Measurements from ENCODE around the gene FGFBP3.

Gene FGFBP3, protein sequence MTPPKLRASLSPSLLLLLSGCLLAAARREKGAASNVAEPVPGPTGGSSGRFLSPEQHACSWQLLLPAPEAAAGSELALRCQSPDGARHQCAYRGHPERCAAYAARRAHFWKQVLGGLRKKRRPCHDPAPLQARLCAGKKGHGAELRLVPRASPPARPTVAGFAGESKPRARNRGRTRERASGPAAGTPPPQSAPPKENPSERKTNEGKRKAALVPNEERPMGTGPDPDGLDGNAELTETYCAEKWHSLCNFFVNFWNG

DNA sequence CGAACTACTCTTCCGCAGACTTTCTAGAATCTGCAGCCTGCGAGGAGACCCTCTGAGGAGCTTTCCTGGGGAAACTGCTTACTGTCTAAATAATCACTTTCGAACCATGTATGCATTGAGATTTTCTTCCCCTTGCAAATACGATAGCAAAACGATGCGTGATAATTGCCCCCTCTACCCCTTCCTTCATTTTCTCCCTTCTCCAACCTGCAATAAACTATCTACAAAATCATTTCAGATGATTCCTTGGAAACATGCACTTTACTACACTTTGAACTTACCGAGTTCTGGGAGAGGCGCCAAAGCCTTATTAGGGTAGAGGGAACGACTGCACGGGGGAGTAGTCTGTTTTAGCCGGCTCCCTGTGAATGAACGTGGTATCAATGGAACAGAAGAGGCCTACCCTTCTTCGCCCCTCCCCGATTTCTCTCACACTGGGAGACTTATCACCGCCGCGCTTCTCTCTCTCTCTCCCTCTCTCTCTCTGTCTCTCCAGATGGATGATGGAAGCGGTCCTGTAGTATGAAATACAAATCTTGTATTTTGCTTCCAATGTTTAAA lies at the start of gene FGFBP3:
TSS of gene FGFBP3 (minus strand) at position 370 of the 561 bp plus-strand sequence. CDS start 517 bp downstream, outside the sequence.
- DNase-seq = peak; percentile 72

DNA sequence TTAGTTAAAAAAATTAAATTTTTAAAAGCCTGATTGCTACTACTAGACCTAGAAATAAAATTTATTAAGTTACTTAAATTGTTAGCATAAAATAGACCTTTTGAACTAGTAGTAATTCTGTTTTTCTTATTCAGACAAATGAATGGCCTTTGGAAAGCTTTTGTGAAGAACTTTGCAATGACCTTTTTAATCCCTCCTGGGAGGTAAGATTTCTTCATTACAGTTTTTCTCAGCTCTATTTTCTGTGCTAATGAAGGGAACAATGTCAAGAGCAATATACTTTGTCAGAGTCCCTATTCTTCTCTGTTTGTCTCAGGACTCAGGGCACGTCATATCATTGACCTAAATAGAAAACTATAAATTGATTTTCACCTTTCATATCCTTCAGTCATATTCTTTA lies 47.8 kb upstream of the FGFBP3 start:
- no peak for DNase-seq

DNA sequence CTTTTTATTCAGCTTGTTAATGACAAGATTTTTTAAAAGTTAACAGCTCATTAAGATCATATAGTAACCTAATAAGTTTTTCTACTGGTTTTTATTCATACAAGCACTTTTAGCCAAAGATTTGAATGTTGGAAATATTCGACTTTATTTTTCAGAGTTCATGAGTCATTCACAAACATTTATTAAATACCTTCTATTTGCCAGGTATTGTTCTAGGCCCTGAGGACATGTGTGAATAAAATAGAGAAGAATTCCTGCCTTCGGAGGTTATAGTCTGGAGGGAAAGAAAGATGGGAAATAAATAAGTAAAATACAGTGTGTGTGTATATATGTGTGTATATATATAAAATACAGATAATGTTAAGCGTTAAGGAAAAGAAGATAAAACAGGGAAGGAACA lies 45.8 kb upstream of the FGFBP3 start:
- DNase-seq = no peak

DNA sequence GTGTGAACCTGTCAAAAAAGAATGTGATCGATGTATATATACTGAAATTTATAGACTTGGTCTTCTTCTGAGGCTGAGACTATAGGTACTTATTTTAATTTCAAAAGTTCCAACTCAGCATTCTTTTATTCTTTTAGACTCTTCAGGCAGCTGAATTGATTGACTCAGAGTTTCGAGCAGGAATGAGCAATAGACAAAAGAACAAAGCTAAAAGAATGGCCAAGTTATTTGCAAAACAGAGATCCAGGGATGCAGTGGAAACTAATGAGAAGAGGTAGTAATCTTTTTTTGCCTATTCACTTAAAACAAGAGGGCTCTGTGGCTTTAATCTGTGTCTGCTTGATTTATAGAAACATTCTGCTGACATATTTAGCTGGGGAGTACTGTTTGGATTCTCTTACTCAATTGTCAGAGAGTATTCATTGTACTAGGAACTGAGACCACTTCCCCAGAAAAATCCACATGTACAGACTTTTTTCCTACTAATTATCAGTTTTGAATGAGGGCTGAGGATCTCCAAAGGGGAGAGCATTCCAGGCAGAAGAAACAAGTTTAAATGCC lies 44.4 kb upstream of the FGFBP3 start:
- no peak for DNase-seq

DNA sequence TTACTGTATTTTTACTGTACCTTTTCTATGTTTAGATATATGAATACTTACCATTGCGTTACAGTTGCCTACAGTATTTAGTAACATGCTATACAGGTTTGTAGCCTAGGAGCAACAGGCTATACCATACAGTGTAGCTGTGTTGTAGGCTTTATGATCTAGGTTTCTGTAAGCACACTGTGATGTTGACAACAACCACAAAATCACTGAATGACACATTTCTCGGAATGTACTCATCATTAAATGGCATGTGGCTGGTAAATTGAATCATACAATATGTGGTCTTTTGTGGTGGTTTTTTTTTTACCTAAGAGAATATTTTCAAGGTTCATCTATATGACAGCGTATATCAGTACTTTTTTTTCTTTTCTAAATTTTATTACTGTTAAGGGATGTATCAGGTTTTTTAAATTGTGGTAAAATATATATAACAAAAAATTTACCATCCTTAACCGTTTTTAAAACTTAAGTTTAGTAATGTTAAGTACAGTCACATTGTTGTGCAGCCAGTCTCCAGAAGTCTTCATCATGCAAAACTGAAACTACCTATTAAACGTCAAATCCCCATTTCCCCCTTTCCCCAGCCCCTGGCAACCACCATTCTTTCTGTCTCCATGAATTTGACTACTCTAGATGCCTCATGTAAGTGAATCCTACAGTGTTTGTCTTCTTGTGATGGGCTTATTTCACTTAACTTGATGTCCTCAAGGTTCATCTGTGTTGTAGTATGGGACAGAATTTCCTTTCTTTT lies 35.8 kb upstream of the FGFBP3 start:
- no peak for DNase-seq

DNA sequence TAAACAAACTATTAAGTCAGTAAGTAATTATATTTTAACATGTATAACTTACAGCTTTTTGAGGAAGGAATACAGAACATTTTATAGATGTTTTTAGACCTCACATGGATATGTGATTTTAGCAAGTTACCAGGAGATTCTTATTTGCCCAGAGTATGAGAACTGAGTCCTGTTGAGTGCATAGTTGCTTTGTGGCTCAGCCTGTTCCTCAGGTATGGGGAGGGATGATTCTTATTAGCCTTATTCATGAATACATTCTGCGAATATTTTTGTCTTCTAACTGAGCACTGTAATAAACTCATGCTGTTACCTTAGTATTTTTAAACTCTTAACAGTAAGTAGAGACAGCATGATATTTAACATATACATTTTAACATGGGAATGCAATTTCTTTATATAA lies 32.1 kb upstream of the FGFBP3 start:
- DNase-seq = no peak

DNA sequence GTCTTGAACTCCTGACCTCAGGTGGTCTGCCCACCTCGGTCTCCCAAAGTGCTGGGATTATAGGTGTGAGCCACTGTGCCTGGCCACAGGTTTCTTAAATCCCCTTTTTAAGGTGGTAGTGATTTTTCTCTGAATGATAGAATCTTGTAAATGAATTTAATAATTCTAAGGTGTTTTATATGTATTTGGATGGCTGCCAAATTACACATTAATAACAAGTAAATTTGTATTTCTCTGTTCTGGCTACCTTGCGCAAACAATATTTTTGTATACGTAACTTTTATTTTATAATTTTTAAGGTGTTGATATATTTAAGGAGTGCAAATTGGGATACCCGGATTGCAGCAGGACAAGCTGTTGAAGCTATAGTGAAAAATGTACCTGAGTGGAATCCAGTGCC lies 30.4 kb upstream of the FGFBP3 start:
- DNase-seq = no peak

DNA sequence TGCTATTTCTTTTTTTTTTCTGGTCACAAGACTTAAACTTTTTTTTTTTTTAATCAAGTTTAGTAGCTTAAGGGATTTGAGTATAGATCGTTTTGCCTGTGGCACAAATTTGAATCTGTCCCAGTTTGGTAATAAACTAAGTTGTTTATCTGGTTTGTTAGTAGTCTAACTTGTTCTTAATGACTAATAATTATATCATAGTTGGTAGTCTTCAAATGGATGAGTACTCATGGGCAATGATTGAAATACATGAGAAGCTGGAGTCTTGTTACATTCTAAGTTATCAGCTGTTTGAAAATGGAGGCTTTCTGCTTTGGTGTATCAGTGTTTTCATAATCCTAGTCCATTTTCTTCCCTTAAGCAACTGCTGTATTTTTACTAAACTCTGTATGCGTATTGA lies 26.6 kb upstream of the FGFBP3 start:
- DNase-seq = no peak

DNA sequence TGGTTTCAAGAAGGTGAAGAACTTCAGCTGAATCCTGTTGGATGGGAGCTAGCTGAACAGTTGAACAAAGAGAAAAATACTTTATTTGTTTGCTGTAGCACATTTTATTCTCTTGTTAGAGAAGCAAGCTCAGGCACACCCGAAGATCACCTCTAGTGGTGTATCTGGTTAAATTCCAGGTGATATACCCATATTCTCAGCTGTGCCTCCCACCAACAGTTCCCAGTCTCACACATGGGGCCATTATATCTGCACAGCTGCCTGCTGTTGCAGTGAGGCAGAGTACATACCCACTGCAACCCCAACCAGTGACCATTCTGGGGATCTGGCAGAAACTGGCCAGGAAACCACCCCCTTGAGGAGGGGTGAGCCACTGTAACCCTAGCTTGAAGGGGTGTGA lies 23.5 kb upstream of the FGFBP3 start:
- no peak for DNase-seq

DNA sequence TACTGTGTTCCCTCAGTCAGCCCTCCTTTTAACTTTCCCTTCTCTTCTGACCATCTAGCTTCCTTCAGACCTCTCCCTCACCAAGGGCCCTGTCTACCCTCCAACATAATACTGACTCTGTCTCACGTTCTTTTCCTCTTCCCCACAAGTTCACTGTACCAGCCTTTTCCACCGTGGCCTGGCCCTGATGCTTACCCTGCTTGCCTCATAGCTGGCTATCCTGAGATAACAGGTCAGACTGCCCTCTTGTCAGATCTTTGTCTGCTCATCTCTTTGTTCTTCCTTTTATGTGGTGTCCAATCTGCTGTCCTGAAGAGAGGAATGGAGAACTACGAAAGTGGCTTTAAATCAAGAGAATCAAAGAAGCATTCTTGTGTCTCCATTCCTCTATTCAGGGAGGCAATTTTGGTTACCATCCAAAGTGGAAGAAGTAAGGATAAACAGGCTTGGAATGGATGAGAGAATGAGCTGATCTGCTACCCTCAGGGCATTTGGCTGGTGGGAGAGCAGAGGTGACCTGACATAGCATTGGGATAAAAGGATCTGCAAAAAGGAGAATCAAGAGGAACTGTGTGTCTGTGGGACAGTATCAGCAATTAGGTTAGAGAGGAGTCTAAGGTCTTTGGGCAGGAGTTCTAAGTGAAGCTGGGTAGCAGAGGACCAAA lies 22.4 kb upstream of the FGFBP3 start:
- DNase-seq = no peak

DNA sequence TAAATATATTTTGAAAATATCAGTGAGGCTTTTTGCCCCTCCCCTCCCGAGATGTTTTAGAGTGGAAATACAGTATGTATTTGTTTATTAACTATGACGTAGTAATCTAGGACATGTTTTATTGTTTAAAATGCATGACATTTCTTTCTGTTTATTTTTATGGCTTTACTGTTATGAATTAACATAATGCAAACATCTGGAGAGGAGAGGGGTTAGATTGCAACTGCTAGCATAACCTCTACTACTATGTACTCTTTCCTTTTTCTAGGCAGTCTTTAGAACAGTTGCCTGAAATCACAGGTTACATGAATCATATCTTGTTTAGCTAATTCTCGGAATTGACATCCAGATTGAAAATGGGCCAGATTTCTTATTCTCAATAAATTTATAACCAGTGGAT lies 21.7 kb upstream of the FGFBP3 start:
- DNase-seq = no peak

DNA sequence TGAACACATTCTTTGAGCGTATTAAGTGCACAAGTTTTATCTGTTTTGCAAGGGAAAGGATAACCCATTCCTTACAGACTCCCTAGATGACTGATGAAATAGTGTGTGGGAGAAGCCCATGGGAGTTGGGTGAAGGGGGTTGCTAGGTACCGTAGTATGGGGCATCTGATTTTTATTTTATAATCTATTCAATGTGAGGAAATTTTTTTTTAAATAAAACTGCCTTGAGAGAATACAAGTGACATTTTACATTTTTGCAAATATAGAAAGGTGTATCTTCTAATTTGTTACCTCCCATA lies 15.7 kb upstream of the FGFBP3 start:
- DNase-seq = no peak

DNA sequence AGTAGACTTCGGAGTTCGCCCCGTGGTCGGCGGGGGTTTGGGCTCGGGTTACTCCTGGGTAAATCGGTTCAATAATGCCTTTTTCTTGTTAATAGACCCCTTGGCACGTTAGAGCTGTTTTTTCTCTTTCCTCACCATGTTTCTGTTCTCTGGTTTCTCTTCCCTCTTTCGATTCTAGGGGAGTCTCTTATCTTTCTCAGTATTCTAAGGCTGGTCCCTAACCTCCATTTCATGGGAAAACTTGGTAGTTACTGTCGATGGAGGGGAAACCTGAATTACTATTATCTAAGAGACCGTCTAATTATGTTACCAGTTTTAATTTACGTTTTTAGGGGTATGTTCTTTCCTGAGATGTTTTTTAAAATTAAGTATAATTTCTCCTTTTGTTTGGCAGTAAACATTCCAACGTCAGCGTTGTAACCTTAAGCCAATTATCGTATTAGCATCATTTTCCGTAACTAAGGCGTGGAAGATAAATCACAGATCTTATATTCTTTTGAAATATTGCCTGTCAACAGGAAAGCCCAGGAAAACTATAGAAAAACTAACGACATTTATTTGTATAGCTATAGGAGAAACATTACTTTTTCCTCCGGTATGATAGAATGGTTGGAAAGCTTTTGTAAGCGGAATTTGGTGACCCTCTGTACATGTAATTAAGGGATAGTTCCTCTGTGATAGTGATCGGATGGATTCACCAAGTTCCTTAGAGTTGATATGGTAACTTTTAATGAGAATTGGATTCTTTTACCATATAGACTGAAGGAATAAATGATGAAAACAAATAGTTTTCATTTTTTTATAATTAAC lies 15.1 kb upstream of the FGFBP3 start:
- no peak for DNase-seq

DNA sequence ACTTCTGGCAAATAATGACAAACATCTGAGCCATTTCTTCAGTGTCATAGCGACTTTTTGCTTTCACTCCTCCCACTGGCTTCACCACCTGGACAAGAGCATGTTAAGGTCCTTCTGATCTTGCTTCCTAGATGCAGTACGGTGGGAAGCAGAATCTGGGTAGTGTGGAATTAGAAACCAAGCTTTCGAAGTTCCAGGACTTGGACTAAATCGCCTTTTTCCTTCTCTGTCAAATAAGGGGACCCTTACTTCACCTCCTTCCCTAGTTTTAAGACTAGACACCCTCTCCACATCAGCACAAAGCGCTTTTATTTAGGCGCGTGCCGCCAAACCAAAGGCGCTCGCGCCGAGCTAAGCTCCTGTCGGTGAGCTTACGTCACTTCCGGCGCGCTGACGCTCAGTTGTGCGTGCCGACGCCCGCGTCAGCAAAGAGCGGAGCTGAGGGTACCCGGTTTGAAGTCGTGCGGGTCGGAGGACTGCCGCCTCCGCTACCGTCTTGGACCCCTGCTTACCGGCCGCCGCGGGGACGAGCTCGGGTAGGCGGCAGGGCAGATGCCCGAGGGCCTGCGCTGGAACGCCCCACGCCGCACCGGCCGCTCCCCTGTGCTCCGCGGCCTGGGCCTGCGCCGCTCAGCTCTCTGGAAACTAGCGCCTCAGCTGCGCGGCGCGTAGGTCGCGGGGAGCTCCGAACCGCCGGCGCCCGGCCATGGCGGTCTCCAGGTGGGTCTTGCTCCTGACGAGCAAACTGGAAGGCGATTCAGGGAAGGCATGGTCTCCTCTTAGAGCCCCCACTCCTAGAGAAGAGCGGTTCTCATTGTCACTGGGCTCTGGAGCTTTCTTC lies 14.3 kb upstream of the FGFBP3 start, which contains the start of gene BTAF1:
TSS of gene BTAF1 (plus strand) at position 400 of the 841 bp plus-strand sequence. CDS start at position 707, 307 bp downstream.
- DNase-seq = peak; percentile 97

DNA sequence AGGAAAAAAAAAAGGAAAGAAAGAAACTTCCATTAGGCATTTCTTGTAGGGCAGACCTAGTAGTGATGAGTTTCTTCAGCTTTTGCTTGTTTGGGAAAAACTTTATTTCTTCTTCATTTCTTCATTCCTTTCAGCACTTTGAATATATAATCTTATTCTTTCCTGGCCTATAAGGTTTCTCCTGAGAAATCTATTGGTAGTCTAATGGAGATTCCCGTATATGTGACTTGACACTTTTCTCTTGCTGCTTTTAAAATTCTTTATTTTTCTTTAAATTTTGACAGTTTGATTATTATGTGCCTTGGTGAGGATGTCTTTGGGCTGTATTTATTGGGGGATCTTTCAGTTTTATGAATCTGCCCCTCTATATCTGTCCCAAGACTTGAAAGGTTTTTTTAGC lies 10.4 kb upstream of the FGFBP3 start:
- no peak for DNase-seq

DNA sequence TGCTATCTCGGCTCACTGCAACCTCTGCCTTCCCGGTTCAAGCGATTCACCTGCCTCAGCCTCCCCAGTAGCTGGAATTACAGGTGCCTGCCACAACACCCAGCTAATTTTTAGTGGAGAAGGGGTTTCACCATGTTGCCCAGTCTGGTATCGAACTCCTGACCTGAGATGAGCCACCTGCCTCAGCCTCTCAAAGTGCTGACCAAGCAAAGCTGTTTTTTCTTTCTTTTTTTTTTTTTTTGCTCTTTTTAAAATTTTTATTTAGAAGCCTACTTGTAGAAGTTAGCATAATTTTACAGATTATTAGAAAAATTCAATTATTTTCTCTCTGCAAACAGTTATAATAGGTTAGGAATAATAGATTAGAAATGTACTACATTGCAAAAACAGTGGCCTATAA lies 1.2 kb upstream of the FGFBP3 start:
- DNase-seq = no peak

DNA sequence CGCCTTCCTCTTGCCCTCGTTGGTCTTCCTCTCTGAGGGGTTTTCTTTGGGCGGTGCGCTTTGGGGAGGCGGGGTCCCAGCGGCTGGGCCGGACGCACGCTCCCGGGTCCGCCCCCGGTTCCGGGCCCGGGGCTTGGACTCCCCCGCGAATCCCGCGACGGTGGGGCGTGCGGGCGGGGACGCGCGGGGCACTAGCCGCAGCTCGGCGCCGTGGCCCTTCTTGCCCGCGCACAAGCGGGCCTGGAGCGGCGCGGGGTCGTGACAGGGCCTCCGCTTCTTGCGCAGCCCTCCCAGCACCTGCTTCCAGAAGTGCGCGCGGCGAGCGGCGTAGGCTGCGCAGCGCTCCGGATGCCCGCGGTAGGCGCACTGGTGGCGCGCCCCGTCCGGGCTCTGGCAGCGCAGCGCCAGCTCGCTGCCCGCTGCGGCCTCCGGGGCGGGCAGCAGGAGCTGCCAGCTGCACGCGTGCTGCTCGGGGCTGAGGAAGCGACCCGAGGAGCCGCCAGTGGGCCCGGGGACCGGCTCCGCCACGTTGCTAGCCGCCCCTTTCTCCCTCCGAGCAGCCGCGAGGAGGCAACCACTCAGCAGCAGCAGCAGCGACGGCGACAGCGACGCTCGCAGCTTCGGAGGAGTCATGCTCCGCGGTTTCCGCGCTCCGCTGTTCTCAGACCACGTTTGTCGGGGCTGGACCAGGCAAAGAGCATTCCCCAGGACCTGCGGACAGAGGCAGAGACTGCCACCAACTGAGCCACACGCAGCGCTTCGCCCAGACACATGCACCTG lies 759 bp downstream of the FGFBP3 start:
- peak; percentile 88 for DNase-seq

DNA sequence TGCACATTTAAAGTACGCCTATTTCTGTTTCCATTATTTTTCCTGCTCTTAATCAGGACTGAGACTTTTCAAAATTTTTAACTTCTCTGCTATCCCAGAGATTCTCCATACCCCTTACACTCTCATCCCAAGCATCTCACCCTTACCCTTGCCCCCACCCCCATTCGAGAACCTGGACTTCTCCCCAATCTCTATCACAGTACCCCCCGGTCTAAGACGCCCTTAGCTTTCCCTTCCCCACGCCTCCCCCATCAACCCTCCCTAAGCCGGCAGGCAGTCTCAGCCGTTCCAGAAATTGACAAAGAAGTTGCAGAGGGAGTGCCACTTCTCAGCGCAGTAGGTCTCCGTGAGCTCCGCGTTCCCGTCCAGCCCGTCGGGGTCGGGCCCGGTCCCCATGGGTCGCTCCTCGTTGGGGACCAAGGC lies 1.4 kb downstream of the FGFBP3 start:
- DNase-seq = no peak

DNA sequence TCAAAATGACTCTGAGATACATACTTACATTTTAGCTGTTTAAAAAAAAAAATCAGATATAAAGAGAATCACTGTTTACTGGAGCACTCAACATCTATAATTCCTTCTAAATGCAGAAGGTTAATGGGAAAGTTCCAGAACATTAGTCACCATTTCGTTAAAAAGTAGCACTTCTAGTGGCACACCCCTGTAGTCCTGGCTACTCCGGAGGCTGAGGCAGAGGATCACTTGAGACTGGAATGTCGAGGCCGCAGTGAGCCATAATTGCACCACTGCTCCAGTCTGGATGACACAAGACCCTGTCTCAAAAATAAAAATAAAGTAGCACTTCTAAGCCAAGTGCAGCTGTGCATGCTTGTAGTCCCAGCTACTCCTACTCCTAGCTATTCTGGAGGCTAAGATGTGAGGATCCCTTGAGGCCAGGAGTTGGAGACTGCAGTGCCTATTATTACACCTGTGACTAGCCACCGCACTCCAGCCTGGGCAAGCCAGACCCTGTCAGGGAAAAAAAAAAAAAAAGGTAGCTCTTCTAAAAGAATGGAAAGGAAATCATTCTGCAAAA lies 2.2 kb downstream of the FGFBP3 start:
- DNase-seq = no peak

Measured in activated effector memory CD4-positive, alpha-beta T cell treated with anti-CD3 and anti-CD28 coated beads, Interleukin-2, amount 50 U/mL, for 16 hours (primary cell).